Spleen (tissue), 7 donors: ENCODE data around the gene TFDP3.

ENCODE experiments used
- POLR2A ChIP-seq, 3 donors: fragments of 450-650 bp; IDR thresholded peaks; one replicate each; pipeline ENCODE4 v1.5.1; 2017; ENCODE audit warnings: antibody characterized with exemption in 3 of 3, mild to moderate bottlenecking in 1 of 3
- TF ChIP-seq, protein P1 (sequence below), 11 experiments: fragments of 200-600 bp in 7 of 11; fragments of 450-650 bp in 4 of 11; sonication (generic) in 4 of 11; IDR thresholded peaks in 8 of 11; conservative IDR thresholded peaks in 3 of 11; 1 replicate in 7 of 11; 2 replicates in 4 of 11; pipeline versions ENCODE4 v1.4.0 to v1.8.0; 2016 to 2021; ENCODE audit warnings: antibody characterized with exemption in 11 of 11, inconsistent platforms in 4 of 11, mild to moderate bottlenecking in 1 of 11
- donor health status: DM: no; HTN: no; CAD: no; lungs with moderate emphysema.
- donor health status: DM: no; HTN: no; CAD: no.
- donor health status: DM: no; HTN: no; CAD: no.

DNA sequence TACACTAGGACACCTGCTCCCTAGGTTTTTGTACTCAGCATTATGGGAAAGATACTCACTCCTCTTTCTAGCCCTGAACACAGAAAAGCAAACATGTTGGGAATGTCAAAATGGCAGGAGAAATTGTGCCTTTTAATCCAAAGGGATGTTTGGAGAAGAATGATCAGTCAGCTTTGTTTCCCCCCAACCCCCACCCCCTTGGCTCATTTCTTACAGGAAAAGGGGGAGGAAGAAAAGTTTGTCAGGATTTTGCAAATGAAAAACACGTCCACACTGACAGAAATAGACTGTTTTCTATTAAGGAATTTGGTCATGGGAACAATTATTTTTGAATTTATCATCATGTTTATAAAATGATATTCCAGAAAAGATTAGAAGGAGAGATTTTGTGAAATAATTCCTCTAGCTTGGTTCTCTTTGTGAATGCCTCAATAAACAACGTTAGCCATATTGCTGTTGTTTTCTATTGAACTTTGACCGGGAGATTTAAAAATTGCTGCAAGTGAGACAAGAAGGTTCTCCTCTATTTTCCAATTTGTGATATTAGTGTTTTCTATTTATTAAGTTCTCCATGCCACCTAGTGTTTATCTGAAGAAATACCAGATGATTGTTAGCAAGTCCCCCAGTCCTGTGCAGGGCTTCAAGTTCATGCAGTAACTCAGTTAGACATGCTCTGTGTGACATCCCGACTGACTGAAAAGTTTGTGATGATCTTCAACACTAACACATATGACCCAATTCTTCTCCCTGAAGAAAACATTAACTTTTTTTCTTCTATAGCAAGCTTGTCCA, 31.3 kb upstream of the TFDP3 start:
- no peak for TF ChIP-seq POLR2A (IDR thresholded peaks at IDR 0.05)
- TF ChIP-seq, protein P1, sequence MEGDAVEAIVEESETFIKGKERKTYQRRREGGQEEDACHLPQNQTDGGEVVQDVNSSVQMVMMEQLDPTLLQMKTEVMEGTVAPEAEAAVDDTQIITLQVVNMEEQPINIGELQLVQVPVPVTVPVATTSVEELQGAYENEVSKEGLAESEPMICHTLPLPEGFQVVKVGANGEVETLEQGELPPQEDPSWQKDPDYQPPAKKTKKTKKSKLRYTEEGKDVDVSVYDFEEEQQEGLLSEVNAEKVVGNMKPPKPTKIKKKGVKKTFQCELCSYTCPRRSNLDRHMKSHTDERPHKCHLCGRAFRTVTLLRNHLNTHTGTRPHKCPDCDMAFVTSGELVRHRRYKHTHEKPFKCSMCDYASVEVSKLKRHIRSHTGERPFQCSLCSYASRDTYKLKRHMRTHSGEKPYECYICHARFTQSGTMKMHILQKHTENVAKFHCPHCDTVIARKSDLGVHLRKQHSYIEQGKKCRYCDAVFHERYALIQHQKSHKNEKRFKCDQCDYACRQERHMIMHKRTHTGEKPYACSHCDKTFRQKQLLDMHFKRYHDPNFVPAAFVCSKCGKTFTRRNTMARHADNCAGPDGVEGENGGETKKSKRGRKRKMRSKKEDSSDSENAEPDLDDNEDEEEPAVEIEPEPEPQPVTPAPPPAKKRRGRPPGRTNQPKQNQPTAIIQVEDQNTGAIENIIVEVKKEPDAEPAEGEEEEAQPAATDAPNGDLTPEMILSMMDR (IDR thresholded peaks at IDR 0.05 in 8 of 11, conservative IDR thresholded peaks at IDR 0.05 in 3 of 11), result no peak
